Measurements from ENCODE around the gene IQSEC1.

DNA sequence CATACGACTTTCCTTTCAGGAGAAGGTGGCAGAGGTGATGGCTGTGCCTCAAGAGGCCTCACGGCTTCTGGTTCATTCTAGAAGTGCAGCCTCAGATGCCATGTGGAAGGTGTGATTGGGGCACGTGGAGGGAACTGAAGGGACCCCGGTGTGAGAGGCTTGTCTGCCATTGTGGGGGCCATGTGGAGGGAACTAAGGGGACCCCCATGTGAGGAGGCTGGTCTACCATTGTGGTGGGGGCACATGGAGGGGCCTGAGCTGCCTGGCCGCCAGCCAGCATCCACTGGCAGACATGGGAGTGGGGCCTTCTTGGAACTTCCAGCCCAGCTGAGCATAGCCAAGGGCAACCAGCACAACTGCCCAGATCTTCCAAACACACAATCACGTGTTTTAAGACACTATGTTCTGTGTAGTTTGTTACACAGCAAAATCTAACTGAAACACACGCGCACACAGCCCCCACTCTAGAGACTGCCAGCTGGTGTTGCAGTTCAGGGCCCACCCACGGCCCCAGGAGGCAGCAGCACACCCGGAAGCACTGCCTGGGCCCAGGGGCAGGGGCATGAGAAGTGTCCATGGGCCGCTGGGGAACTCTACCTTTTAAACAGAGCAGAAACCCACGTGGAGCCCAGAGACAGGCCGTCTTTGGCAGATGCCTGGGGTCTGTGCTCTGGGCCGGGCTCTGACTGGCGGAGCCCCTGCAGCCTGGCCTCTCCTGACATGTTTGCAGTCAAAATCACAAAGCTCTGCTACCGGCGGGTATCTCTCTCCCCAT lies 66.8 kb downstream of the IQSEC1 start:
- TF ChIP-seq CTCF (IDR thresholded peaks at IDR 0.05), result no peak
- no peak for TF ChIP-seq POLR2A (IDR thresholded peaks at IDR 0.05)

Data from lower leg skin (tissue), 3 donors.